ENCODE measurements around the gene GATA2.

DNA sequence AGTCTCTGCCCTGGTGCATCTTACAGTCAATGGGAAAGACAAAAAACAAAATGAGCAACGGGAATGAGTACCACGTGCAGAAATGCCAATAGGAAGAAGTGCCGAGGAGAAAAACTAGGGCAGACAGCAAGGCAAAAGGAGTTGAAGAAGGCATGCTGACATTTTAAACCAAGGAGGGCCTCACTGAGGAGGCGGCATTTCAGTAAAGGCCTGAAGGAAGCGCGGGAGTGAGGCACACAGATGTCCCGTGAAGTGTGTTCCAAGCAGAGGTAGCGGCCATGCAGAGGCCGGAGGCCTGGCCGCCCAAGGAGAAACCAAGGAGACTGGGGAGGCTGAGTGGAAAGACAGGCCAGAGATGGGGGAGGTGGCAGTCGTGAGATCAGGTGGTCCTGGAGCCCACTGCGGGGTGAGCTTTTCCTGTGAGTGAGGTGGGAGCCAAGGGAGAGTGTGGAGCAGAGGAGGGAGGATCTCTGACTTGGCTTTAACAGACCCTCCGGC is 61.1 kb downstream of the GATA2 start:
- TF ChIP-seq POLR2A (IDR thresholded peaks at IDR 0.05), result no peak
- TF ChIP-seq, protein P1, sequence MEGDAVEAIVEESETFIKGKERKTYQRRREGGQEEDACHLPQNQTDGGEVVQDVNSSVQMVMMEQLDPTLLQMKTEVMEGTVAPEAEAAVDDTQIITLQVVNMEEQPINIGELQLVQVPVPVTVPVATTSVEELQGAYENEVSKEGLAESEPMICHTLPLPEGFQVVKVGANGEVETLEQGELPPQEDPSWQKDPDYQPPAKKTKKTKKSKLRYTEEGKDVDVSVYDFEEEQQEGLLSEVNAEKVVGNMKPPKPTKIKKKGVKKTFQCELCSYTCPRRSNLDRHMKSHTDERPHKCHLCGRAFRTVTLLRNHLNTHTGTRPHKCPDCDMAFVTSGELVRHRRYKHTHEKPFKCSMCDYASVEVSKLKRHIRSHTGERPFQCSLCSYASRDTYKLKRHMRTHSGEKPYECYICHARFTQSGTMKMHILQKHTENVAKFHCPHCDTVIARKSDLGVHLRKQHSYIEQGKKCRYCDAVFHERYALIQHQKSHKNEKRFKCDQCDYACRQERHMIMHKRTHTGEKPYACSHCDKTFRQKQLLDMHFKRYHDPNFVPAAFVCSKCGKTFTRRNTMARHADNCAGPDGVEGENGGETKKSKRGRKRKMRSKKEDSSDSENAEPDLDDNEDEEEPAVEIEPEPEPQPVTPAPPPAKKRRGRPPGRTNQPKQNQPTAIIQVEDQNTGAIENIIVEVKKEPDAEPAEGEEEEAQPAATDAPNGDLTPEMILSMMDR (IDR thresholded peaks at IDR 0.05), result no peak
- TF ChIP-seq EP300 (IDR thresholded peaks at IDR 0.05), result no peak

Data from tibial nerve (tissue), 4 donors.